A172 (cell line): ENCODE data around the gene IL1RN. TPM values are rescaled to one million over a fixed set of nuclear protein-coding genes. Genes with fewer than 3 reads are reported as not detected.
A peak's percentile ranks its signal among the peaks of the same experiment; 100 is the strongest.

Experiments used
- DNase-seq: peaks from one replicate; pipeline ENCODE4 v3.0.0-alpha.2; 2015; ENCODE audit warnings: low spot score
- total RNA-seq: library from RNA; depleted of rRNA; stranded (reverse); fragments of >200 nt; shearing (Covaris generic); gene quantifications from 2 replicates; pipeline ENCODE4 v1.2.3, GENCODE V29; 2014; rRNA removed

Gene IL1RN
- total RNA-seq, 1 experiment from 2014 or later: not detected

GRCh38 chr2:113173542-113174375 lies 46.4 kb downstream of the IL1RN start, which contains the start of gene PSD4:
Gene PSD4 (plus strand): TSS chr2:113173971. CDS start chr2:113182457, 8,486 bp downstream.
- DNase-seq: peak; percentile 62

GRCh38 chr2:113174376-113174750 lies 47.0 kb downstream of the IL1RN start:
- DNase-seq: no peak

GRCh38 chr2:113175042-113175628 lies 47.7 kb downstream of the IL1RN start:
- DNase-seq: no peak

- no peak for DNase-seq
Observed at GRCh38 chr2:113175736-113176695, 48.6 kb downstream of the IL1RN start.

GRCh38 chr2:113176696-113177355 lies 49.4 kb downstream of the IL1RN start:
- DNase-seq: no peak

GRCh38 chr2:113178069-113178746 lies 50.8 kb downstream of the IL1RN start:
- no peak for DNase-seq

- no peak for DNase-seq
Observed at GRCh38 chr2:113178891-113179290, 51.5 kb downstream of the IL1RN start.

- no peak for DNase-seq
Observed at GRCh38 chr2:113179446-113180045, 52.1 kb downstream of the IL1RN start.

- no peak for DNase-seq
Observed at GRCh38 chr2:113180131-113180946, 52.9 kb downstream of the IL1RN start.

GRCh38 chr2:113181258-113182051 lies 54.1 kb downstream of the IL1RN start:
- DNase-seq: no peak

- DNase-seq: no peak
Observed at GRCh38 chr2:113182471-113183260, 55.3 kb downstream of the IL1RN start.

- DNase-seq: no peak
Observed at GRCh38 chr2:113183264-113183663, 55.9 kb downstream of the IL1RN start.

Other genes starting within 250 kb of the IL1RN start
- gene IL37, start 216.4 kb upstream of the IL1RN start, total RNA-seq: not detected in 2 replicates
- gene IL36G, start 149.6 kb upstream of the IL1RN start, total RNA-seq: not detected in 2 replicates
- gene IL36A, start 122.1 kb upstream of the IL1RN start, total RNA-seq: not detected in 2 replicates
- 0.19 TPM in 1 of 2 replicates, not detected in the other for gene IL36B, start 74.7 kb upstream of the IL1RN start, total RNA-seq
- gene IL36RN, start 68.4 kb upstream of the IL1RN start, total RNA-seq: not detected in 2 replicates
- gene IL1F10, start 59.6 kb upstream of the IL1RN start, total RNA-seq: not detected in 2 replicates
- 10.0 and 10.2 TPM in 2 replicates for gene PSD4, start 46.4 kb downstream of the IL1RN start, total RNA-seq
- 1.4 and 1.8 TPM in 2 replicates for gene PAX8, start 151.3 kb downstream of the IL1RN start, total RNA-seq